ENCODE measurements around the gene COL7A1. TPM values are rescaled to one million over a fixed set of nuclear protein-coding genes. Genes with fewer than 3 reads are reported as not detected.

Gene COL7A1
- total and polyA plus RNA-seq, 2 donors (not counting 1 experiment from before 2014, with no cell fraction given), result 0.75 to 2.1 TPM

DNA sequence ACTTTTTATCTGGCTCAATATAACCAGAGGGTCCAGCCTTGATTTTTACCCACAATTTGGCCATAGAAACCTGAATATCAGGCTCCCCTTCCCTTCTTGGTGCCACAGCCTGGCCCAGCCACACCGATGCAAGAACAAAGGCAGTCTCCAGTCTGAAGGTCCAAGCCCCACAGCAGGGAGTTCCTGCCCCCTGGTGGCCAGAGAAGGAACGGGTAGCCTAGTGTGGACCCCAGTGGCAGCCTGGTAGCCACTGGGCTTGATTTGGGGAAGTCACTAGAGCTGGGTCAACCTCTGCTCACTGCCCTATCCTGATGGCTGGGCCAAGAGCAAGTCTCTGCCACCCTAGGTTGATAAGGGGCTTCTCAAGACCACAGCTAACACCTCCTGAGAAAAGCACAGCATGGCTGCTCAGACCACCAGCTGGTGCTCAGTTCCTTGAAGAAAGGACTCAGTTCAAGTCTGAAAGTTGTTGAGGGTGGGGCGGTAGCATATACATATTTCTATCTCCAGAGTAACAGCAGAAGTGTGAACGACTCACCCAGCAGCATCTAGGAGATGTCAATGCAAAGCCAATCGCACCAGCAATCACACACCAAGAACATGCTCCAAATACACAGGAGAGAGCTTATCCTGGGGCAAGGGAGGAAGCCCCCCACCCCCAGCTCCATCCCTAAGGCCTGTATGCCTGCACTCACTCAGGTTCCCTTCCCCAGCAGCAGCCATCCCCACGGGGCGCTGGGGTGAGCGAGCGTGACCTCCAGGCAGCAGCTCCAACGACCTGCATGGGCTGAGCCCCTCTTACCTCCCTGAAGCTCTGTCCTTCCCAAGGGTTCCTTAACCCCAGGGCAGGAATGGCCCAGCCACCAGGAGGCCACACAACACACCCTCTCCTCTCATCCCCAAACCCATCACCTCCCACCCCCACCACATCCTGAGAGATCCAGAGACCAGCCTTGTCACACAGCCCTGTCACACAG is 46.1 kb downstream of the COL7A1 start:
- no peak for TF ChIP-seq EZH2 (IDR thresholded peaks at IDR 0.05; ENCODE audit: borderline replicate concordance, insufficient read depth, low read depth, low read length, poor library complexity, severe bottlenecking)
- TF ChIP-seq, protein P1, sequence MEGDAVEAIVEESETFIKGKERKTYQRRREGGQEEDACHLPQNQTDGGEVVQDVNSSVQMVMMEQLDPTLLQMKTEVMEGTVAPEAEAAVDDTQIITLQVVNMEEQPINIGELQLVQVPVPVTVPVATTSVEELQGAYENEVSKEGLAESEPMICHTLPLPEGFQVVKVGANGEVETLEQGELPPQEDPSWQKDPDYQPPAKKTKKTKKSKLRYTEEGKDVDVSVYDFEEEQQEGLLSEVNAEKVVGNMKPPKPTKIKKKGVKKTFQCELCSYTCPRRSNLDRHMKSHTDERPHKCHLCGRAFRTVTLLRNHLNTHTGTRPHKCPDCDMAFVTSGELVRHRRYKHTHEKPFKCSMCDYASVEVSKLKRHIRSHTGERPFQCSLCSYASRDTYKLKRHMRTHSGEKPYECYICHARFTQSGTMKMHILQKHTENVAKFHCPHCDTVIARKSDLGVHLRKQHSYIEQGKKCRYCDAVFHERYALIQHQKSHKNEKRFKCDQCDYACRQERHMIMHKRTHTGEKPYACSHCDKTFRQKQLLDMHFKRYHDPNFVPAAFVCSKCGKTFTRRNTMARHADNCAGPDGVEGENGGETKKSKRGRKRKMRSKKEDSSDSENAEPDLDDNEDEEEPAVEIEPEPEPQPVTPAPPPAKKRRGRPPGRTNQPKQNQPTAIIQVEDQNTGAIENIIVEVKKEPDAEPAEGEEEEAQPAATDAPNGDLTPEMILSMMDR (IDR thresholded peaks at IDR 0.05), result peak; percentile 85
- no peak overlapping the region for H3K4me2 ChIP-seq (replicated peaks; ENCODE audit: low read depth, low read length, poor library complexity, severe bottlenecking)
- peaks cover 0 to 2% of the 10 kb centered on the region in 2 donors for H3K4me1 ChIP-seq (ENCODE audit: control insufficient read depth in 2 of 2, insufficient read depth in 2 of 2, low read length in 2 of 2)
- Mint-ChIP-seq H3K4me1 (no peaks in the 10 kb centered on the region), H3K27me3 (no peaks in the 10 kb centered on the region), H3K27ac (no peak overlapping the region), H3K4me3 (no peak overlapping the region), H3K9me3 (ENCODE audit: insufficient read depth) (no peaks in the 10 kb centered on the region)
- intact Hi-C loops (cut with micrococcal nuclease), result loop anchor here (1.0 kb wide), 3 partner anchors 84 to 317 kb away; no protein-coding TSS in a partner anchor
- peak; percentile 97 for ATAC-seq (ENCODE audit: low read depth)
- POLR2A ChIA-PET, result interaction anchor here (0.6 kb wide), 1 partner anchor 202 kb away, joined by 3 read pairs; no protein-coding TSS in a partner anchor
- no peaks in the 10 kb centered on the region for H3K36me3 ChIP-seq (replicated peaks in 1 of 2; ENCODE audit: control extremely low read depth in 1 of 2, control insufficient read depth in 1 of 2, extremely low read depth in 1 of 2, insufficient read depth in 2 of 2, low read length in 1 of 2)
- no peak overlapping the region for H3K9ac ChIP-seq (ENCODE audit: low read length)
- H3K27ac ChIP-seq (ENCODE audit: low read length in 2 of 2), result no peak overlapping the region
- CTCF ChIA-PET, result interaction anchor here (0.7 to 12.9 kb wide), 22 partner anchors 8 to 318 kb away, joined by 3 to 190 read pairs (median 4); partner anchors contain the start of genes ATRIP, CCDC51, PFKFB4 and TMA7
- H4K20me1 ChIP-seq (ENCODE audit: control insufficient read depth, insufficient read depth, low read length, poor library complexity, severe bottlenecking), result no peaks in the 10 kb centered on the region
- H3K27me3 ChIP-seq (replicated peaks in 1 of 4; ENCODE audit: control extremely low read depth in 1 of 4, control insufficient read depth in 3 of 4, insufficient read depth in 4 of 4, low read length in 3 of 4), result no peaks in the 10 kb centered on the region
- peaks cover 0 to 3% (median 0%) of the 10 kb centered on the region in 3 donors for H3K9me3 ChIP-seq (ENCODE audit: control extremely low read depth in 1 of 3, control insufficient read depth in 2 of 3, insufficient read depth in 1 of 3, low read length in 2 of 3)
- no peaks in the 10 kb centered on the region for H3K79me2 ChIP-seq (ENCODE audit: control insufficient read depth, insufficient read depth, low read length)
- 66% methylated on average over 8 of the region's 10 CpGs for WGBS (ENCODE audit: insufficient coverage)
- no peak overlapping the region for H2AFZ ChIP-seq (ENCODE audit: insufficient read depth, low read depth, low read length, poor library complexity, severe bottlenecking)
- peak; percentile 81 for DNase-seq
- H3K4me3 ChIP-seq (ENCODE audit: control extremely low read depth in 1 of 5, extremely low read depth in 1 of 5, insufficient read depth in 1 of 5, low read depth in 2 of 5, low read length in 4 of 5), result no peak overlapping the region

All from B cell (primary cell).